Fibroblast of the aortic adventitia (primary cell): Measurements from ENCODE around the gene MORC1. TPM values are rescaled to one million over a fixed set of nuclear protein-coding genes. Genes with fewer than 3 reads are reported as not detected.

Experiments used
- DNase-seq: peaks from one replicate; pipeline ENCODE4 v3.0.0-alpha.2; 2010; ENCODE audit warnings: low read depth
- H3K4me3 ChIP-seq: 2 replicates; pipeline ENCODE4 v1.5.1; 2011; ENCODE audit warnings: low read depth, mild to moderate bottlenecking, control low read depth, low read length, moderate library complexity
- CTCF ChIP-seq: IDR thresholded peaks from 2 replicates; pipeline ENCODE4 v1.5.1; 2011; ENCODE audit warnings: mild to moderate bottlenecking, low read length, control low read depth, inconsistent platforms; ENCODE audit not compliant: insufficient read depth
- total RNA-seq: library from RNA; depleted of rRNA; stranded (reverse); fragments of >200 nt; gene quantifications from 2 replicates; pipeline ENCODE4 v1.2.3, GENCODE V29; 2012; ENCODE audit warnings: low replicate concordance

MORC1 gene
- total RNA-seq, 1 donor: not detected

GRCh38 chr3:109112946-109113760, 4.8 kb downstream of the MORC1 start:
- H3K4me3 ChIP-seq: no peak overlapping the region
- DNase-seq: no peak
- TF ChIP-seq CTCF: no peak

GRCh38 chr3:109109574-109109973, 8.4 kb downstream of the MORC1 start:
- H3K4me3 ChIP-seq: no peak overlapping the region
- no peak for DNase-seq
- TF ChIP-seq CTCF: no peak

GRCh38 chr3:109098079-109098644, 19.8 kb downstream of the MORC1 start:
- no peak for DNase-seq
- H3K4me3 ChIP-seq: no peak overlapping the region
- no peak for TF ChIP-seq CTCF

- TF ChIP-seq CTCF: no peak
- H3K4me3 ChIP-seq: no peak overlapping the region
- no peak for DNase-seq
Measured at GRCh38 chr3:109095166-109095565, 22.8 kb downstream of the MORC1 start.

- TF ChIP-seq CTCF: no peak
- no peak for DNase-seq
- H3K4me3 ChIP-seq: no peak overlapping the region
Measured at GRCh38 chr3:109093561-109093960, 24.4 kb downstream of the MORC1 start.

- no peak overlapping the region for H3K4me3 ChIP-seq
- TF ChIP-seq CTCF: no peak
- DNase-seq: no peak
Measured at GRCh38 chr3:109091846-109092245, 26.1 kb downstream of the MORC1 start.
